Neural crest cell (in vitro differentiated cells): ENCODE data around the gene ASTN2. TPM values are rescaled to one million over a fixed set of nuclear protein-coding genes. Genes with fewer than 3 reads are reported as not detected.

Source experiments
- DNase-seq: peaks from one replicate; pipeline ENCODE4 v3.0.0; 2021; ENCODE audit warnings: low read depth, mixed read lengths, low spot score
- H3K27ac Mint-ChIP-seq: one replicate; pipeline ENCODE4 v1.8.0; 2021; ENCODE audit warnings: mild to moderate bottlenecking, mixed read lengths; ENCODE audit not compliant: unreplicated experiment
- H3K27me3 Mint-ChIP-seq: 2 replicates; pipeline ENCODE4 v1.8.0; 2021; ENCODE audit warnings: low read depth, mild to moderate bottlenecking, mixed read lengths
- H3K36me3 Mint-ChIP-seq: 2 replicates; pipeline ENCODE4 v1.8.0; 2021; ENCODE audit warnings: low read depth, mild to moderate bottlenecking, mixed read lengths
- H3K4me1 Mint-ChIP-seq: 2 replicates; pipeline ENCODE4 v1.8.0; 2021; ENCODE audit warnings: mixed read lengths
- H3K4me3 Mint-ChIP-seq: one replicate; pipeline ENCODE4 v1.8.0; 2021; ENCODE audit warnings: mild to moderate bottlenecking, mixed read lengths
- H3K9me3 Mint-ChIP-seq: 2 replicates; pipeline ENCODE4 v1.8.0; 2021; ENCODE audit warnings: mixed read lengths
- total RNA-seq: library from RNA; stranded (reverse); gene quantifications from 2 replicates; pipeline ENCODE4 v1.2.1, GENCODE V29; 2021
- TF ChIP-seq, protein P1 (sequence below): fragments of 200-600 bp; sonication (generic); conservative IDR thresholded peaks from 2 replicates; pipeline ENCODE4 v1.5.0; 2021; ENCODE audit warnings: antibody characterized with exemption, mild to moderate bottlenecking

The ASTN2 gene
- total RNA-seq, 1 donor from 2014 or later, result 7.3 TPM

- TF ChIP-seq, protein P1, sequence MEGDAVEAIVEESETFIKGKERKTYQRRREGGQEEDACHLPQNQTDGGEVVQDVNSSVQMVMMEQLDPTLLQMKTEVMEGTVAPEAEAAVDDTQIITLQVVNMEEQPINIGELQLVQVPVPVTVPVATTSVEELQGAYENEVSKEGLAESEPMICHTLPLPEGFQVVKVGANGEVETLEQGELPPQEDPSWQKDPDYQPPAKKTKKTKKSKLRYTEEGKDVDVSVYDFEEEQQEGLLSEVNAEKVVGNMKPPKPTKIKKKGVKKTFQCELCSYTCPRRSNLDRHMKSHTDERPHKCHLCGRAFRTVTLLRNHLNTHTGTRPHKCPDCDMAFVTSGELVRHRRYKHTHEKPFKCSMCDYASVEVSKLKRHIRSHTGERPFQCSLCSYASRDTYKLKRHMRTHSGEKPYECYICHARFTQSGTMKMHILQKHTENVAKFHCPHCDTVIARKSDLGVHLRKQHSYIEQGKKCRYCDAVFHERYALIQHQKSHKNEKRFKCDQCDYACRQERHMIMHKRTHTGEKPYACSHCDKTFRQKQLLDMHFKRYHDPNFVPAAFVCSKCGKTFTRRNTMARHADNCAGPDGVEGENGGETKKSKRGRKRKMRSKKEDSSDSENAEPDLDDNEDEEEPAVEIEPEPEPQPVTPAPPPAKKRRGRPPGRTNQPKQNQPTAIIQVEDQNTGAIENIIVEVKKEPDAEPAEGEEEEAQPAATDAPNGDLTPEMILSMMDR, result no peak
- Mint-ChIP-seq H3K36me3 (no peaks in the 10 kb centered on the region), H3K27ac (no peak overlapping the region), H3K4me1 (peaks cover 45% of the 10 kb centered on the region), H3K9me3 (peaks cover under 1% of the 10 kb centered on the region), H3K27me3 (no peaks in the 10 kb centered on the region), H3K4me3 (no peak overlapping the region)
- no peak for DNase-seq
These were observed 947.0 kb downstream of the ASTN2 start for GRCh38 chr9:116467740-116468351.

DNA sequence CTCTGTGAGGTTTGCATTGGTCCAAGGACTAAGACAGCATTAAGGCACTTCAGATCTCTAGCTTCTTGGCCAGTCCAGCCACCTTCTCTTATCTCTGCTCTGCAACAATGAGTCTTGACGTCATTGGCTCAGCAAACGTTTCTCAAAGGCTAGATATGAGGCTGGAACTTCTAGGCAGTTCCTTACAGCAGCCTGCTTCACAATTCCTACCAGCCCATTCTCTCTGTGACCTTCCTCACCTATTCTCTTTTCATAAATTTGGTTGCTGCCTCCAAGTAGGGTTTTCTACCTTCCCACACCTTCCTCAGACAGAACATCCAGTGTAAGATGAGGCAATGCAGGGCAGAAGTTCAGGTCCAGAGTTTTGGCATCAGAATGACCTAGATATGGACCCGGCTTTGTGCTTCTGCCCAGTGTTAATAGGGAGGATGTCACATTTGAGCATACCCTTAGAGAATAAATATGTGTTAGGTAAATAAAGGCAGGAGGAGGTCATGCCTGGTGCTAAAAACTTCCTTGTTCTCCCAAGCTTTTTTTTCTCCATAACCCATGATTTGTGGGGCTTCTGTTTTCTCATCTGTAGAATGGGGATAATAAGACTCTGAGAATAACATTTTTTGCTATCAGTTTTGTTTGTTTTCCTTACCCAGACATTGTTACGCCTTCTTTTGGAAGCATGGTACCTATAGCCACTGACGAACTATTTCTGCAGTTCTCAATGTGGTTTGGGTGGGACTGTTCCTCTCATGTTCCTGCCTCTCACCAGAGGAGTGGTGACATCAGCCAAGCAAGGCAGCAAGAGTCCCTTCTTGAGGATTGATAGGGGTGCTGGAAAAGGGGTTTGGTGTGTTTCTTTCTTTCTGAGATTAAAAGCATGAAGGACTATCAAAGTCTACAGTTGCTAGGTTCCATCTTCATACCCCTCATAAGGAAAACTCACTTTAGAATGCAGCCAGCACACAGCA, 948.3 kb downstream of the ASTN2 start:
- Mint-ChIP-seq H3K27me3 (no peaks in the 10 kb centered on the region), H3K36me3 (peaks cover 1% of the 10 kb centered on the region), H3K27ac (no peak overlapping the region), H3K4me3 (no peak overlapping the region), H3K9me3 (no peaks in the 10 kb centered on the region), H3K4me1 (peaks cover 36% of the 10 kb centered on the region)
- DNase-seq, result no peak
- TF ChIP-seq, protein P1, result no peak

DNA sequence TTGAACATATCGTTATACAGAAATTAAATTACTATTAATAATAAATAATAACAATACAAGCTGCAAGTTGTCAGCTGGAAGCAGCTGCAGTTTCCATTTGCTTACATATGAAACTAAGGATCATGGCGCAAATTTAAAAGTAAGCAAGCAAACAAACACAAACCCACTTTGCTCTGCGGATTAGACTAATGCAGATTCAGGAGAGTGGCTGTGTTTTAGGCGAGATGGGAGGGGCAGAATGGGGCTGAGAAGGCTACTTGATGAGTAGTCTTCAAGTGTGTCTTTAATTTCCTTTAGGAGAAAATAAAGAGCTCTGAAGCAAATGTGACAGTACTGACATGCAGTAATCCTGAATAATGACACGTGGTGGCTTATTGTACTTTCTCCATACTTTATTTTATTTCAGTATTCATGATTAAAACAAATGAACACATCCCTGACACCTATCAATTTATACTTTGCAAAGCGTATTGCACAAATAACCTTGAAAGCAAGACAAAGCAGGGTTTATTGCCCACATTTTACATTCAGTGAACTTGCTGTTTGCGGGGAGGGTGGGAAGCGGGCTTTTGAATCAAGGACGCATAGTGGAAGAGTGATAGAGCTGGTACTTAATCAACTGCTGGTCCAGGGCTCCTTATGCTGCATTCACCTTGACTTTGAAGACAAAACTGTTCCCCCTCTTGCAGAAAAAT, 949.1 kb downstream of the ASTN2 start:
- Mint-ChIP-seq H3K4me3 (no peak overlapping the region), H3K9me3 (no peaks in the 10 kb centered on the region), H3K4me1 (peaks cover 27% of the 10 kb centered on the region), H3K27ac (no peak overlapping the region), H3K27me3 (no peaks in the 10 kb centered on the region), H3K36me3 (peaks cover 2% of the 10 kb centered on the region)
- no peak for DNase-seq
- TF ChIP-seq, protein P1, result no peak

DNA sequence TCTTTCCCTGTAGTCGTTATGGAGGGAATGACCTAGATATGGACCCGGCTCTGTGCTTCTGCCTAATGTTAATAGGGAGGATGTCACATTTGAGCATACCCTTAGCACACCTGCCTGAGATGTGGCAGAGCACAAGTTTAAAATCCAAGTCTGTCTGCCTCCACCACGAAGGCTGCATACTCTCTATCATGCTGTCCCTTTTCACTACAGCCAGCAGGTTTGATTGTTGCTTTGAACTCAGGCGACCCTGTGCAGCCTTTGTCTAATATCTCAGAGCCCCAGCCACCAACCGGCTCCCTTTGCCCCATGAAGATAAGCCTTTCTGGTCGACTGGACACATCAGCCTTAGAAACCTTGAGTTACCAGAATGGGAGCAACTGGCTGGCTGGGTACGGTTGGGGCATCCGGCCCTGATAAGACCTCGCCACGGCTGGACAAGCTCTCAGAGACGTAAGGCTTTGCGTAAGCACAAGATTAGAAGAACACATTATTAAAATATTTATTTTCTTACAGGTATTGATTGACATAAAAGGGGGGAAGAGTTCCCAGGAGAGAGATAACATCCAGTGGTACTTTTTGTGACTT, 949.8 kb downstream of the ASTN2 start:
- TF ChIP-seq, protein P1, result no peak
- Mint-ChIP-seq H3K27me3 (no peaks in the 10 kb centered on the region), H3K27ac (no peak overlapping the region)

GRCh38 chr9:116464423-116464822, 950.4 kb downstream of the ASTN2 start:
- H3K4me3 Mint-ChIP-seq, result no peak overlapping the region
- no peak for DNase-seq
- TF ChIP-seq, protein P1, result no peak
- no peaks in the 10 kb centered on the region for H3K9me3 Mint-ChIP-seq
- peaks cover 2% of the 10 kb centered on the region for H3K36me3 Mint-ChIP-seq
- no peak overlapping the region for H3K27ac Mint-ChIP-seq
- peaks cover 18% of the 10 kb centered on the region for H3K4me1 Mint-ChIP-seq
- H3K27me3 Mint-ChIP-seq, result no peaks in the 10 kb centered on the region

More for the DNA sequence above, 949.8 kb downstream of the ASTN2 start:
- Mint-ChIP-seq H3K9me3 (no peaks in the 10 kb centered on the region), H3K36me3 (peaks cover 2% of the 10 kb centered on the region), H3K4me1 (peaks cover 21% of the 10 kb centered on the region), H3K4me3 (no peak overlapping the region)
- DNase-seq, result no peak
